T1000 (cell line): ENCODE data around the gene COCH.
A peak's percentile ranks its signal among the peaks of the same experiment; 100 is the strongest.

Source experiments
- DNase-seq: peaks from one replicate; lab custom pipeline; 2025; ENCODE audit warnings: mixed read lengths; lab: John Stamatoyannopoulos, UW

COCH gene

DNA sequence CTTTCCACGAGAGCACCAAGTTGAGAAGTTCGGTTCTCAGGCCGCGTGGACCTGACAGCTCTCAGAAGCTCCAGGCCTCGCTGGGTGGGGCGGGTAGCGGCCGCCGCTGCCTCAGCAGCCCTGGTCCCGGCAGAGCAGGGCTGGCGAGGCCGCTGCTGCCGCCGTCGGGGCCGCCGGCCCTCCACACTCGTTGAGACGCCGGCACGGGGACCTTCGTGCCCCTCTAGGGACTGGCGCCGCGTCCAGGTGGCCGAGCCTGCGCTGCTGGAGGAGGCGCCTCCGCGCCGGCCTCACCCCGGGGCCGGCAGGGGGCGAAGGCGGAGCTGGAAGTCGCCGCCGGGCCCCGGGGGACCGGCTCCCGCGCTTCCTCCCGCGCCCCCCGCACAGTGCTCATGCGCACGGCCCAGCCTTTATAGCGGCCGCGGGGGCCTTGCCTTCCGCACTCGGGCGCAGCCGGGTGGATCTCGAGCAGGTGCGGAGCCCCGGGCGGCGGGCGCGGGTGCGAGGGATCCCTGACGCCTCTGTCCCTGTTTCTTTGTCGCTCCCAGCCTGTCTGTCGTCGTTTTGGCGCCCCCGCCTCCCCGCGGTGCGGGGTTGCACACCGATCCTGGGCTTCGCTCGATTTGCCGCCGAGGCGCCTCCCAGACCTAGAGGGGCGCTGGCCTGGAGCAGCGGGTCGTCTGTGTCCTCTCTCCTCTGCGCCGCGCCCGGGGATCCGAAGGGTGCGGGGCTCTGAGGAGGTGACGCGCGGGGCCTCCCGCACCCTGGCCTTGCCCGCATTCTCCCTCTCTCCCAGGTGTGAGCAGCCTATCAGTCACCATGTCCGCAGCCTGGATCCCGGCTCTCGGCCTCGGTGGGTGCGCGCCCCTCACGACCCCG is at the start of gene COCH:
COCH (plus strand) TSS at position 440 of the 879 bp plus-strand sequence; CDS start at position 820, 380 bp downstream.
- DNase-seq = peak; percentile 45

DNA sequence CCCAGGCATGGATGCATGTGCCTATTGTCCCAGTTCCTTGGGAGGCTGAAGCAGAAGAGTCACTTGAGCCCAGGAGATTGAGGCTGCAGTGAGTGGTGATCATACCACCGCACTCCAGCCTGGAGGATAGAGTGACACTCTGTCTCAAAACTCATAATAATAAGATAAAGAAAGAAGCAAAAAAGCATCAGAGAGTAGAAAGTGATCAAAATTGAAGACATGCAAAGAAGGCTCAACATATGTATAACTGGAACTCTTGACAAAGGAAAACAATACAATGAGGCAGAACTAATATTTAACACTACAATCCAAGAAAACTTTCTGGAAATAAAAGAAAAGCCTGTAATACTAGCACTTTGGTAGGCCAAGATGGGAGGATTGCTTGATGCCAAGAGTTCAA is 48.3 kb upstream of the COCH start:
- DNase-seq = no peak

DNA sequence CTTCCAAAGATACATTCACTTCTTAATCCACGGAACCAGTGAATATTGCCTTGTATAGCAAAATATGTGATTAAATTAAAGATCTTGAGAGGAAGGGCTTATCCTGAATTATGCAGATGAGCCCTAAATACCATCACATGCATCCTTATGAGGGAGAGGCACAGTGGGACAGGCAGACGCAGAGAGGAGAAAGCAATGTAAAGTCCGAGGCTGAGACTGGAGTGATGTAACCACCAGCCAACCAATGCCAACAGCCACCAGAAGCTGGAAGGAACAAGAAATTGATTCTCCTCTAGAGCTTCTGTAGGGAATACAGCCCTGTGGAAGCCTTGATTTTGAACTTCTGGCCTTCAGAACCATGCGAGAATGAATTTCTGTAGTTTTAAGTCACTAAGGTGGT is 44.5 kb upstream of the COCH start:
- DNase-seq = no peak

DNA sequence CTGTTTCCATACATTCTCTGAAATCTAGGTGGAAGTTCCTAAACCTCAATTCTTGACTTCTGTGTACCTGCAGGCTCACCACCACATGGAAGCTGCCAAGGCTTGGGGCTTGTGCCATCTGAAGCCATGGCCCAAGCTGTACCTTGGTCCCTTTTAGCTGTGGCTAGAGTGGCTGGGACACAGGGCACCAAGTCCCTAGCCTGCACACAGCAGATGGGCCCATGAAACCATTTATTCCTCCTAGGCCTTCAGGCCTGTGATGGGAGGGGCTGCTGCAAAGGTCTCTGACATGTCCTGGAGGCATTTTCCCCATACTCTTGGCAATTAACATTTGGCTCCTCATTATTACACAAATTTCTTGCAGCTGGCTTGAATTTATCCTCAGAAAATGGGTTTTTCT is 40.0 kb upstream of the COCH start:
- DNase-seq = no peak

DNA sequence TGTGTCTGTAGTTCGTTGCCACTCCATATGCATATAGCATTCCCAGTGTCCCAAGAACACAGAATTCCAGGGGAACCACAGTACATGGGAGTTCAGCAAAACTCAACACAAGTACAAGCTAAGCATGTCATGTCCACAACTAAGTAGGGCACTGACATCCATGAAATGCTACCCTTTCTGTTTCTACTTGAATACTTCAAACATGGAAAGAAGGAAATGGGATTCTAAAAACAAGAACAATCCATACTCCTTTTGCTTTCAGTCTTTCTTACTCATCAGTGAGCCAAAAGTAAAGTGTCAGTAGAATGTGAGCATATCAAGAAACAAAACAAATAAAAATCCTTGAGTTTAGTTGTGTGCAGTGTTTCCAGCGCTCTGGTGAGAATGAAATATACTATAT is 36.0 kb upstream of the COCH start:
- no peak for DNase-seq

DNA sequence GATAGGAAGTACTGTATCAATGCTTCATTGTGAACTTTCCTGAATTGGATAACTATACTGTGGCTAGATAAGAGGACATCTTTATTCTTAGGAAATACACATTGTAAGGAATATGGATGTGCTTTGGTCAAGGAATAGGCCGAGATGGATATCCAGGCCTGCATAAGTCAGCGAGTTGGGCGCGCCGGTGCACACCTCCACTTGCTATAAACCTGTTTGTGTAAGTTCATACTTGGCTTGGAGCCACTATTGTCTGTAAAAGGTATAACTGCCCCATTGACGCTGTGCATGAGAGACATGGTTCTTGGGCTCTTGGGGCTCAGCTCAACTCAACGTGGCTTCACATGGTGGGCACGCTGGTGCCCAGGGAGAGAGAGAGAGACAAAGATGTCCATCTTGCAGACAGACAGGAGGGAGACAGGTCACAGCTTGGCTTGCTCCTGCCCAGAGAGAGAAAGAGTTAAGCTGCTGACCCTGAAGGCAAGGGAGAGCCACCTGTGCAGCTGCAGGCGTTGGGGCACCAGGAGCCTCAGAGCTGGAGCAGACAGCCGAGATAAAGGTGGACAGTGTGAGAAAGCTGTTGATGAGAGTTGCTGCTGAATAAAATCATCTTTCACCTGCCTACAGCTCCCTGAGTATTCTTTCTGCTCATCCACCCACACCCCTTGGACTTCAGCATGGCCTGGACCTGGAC is 34.1 kb upstream of the COCH start:
- no peak for DNase-seq

DNA sequence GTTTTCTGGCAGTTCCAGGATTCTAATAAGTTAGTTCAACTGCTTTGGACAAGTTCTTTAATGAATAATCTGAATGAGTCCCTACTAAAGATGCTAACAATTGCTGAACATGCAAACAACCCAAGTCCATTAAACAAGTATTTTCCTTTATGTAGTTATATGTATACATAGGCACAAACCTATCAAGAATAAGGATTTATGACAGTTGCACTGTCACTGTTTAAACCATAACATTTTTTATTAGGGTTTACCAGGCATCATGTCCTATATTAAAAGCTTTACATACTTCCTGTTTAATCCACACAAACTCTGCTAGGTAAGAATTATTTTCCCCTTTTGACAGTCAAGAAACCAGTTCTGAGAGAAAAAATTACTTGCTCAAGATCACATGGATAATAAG is 31.9 kb upstream of the COCH start:
- DNase-seq = no peak

DNA sequence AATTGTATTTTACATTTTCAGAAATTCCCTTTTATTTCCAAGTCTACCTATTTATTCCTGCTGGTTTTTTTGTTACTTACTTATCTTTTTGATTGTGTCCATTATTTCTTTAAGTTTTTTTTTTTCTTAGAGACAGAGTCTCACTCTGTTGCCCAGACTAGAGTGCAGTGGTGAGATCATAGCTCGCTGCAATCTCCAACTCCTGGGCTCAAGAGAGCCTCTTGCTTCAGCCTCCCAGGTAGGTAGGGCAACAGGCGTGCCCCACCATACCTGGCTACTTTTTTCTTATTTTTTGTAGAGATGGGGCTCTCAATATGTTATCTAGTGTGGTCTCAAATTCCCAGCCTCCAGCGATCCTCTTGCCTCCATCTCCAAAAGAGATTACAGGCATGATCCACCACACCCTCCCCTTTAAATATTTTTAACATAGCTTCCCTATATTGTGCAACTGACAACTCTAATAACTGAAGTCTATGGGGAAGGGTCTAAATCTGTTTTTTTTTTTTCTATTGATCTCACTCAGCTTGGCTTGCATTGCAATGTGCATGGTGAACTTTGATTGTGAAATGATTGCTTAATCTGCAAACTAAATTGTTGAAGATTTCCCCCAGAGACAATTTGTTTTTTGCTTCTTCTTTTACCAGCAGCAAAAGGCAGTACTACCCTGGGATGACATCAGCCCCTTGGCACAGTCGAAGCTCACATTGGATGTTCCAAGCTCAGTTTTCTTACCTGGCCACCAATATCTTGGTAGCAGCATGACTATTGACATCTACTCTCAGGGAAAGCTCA is 25.7 kb upstream of the COCH start:
- no peak for DNase-seq

DNA sequence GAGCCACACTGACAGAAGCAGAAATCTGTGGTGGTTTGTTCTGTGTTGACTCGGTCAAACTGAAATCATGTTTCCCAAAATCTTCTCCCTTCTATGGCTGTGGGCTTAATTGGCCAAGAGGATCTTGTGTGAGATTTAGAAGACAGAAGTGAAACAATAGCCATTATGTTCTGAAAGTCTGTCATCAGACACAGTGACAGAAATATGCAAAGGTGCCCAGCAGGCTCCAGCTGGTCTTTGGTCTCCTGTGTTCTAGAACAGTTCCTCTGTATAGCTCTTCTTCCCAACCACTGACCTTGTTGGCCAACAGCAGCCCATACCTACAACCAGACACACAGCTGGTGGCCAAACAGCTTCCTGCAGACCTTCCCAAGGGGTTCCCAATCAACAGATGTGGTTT is 25.0 kb upstream of the COCH start:
- no peak for DNase-seq

DNA sequence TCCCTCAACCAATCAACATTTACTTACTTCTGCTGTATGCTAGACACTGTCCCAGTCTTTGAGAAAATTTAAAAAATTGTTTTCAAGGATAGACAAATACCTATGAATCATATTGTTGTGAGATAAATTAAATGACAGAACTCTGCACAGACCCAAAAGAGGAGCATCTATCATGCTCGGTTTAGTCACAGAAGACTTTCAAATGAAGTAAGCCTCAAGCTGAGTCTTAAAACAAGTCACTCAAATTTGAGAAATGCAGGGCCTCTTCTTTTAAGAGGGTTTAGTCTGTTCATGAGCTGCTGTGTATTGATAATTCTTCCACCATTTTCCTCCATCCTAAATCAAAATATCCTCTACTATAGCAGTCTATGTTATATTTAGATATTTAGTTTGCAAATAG is 24.4 kb upstream of the COCH start:
- no peak for DNase-seq

DNA sequence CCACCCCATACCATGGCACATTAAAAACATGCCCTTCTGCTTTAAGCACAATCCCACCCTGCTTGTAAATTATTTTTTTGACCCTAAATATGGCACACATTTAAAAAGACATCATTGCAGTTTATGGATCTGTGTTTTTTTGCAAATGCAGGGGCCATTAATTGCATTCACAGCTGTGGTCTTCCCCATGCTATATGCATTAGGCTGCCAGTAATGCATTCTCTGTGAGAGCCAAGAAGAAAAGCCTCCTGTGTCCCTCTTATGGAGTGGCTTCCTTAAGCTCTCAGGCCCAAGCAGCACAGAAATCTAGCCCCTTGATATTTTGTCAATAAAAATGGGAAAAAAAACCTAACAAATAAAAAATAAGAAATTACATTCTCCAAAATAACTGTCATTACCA is 20.4 kb upstream of the COCH start:
- no peak for DNase-seq

DNA sequence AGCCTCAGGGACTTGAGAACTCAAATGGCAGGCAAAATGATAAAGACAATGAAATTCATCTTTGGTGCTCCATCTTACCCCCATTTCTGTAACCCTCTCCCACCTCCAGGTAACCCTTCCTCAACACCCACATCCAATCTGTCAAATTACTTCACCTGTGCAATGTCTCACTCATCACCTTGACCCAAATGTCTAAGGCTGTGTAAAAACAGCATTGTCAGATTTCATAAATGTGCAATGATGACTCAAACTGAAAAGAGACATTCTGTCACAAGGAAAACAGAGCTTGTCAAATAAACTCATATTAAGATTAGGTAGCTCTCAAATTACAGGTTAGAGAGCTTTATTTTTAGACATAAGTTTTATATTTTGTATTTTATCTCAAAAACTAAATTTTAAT is 19.9 kb upstream of the COCH start:
- no peak for DNase-seq

DNA sequence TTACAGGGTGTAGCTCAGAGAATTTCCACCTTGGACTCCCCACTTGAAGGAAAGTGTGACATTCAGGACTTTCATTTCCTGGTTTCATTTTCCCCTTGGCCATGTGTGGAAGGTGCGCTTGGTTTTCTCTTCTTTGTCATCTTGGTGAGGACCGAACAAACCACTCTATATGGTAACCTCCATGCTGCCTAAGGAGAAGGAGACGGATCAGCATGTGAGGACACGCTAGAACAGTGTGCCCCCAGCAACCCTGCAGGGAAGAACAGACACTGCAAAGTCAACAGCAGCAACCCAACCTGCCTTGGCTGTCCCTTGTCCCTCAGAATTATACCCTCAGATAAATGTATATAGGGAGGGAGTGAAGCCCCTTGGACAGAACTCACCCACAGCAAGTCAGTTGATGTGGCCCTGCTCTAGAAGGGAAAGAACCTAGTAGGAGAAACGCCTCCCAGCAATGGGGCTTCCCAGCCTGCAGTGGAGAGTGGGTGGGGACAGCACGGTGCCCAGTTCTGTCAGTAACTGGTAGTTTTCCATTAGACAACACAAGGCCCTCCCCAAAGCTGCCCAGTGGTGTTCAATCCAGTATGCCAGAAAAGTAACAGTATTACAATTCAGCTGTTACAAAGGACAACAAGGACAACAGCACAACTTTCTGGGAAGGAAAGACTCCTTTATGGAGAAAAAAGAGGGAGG is 18.9 kb upstream of the COCH start:
- no peak for DNase-seq

DNA sequence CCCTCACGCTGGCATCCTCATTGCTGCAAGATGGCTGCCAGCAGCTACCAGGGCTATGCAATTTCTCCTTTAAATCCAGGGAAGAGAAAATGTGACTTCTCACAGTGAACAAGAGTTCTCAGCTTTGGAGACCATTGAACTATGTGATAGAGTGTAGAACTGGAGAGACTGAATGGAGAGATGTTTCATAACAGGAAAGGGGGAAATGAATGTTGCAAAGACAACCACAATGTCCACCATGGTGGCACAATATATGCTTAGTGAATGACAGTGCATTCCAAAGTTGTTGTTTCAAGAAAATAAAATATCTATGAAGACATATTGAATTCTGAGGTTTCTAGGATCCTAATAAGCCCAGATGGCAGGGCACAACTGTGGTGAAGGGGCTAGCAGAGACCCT is 13.2 kb upstream of the COCH start:
- no peak for DNase-seq

DNA sequence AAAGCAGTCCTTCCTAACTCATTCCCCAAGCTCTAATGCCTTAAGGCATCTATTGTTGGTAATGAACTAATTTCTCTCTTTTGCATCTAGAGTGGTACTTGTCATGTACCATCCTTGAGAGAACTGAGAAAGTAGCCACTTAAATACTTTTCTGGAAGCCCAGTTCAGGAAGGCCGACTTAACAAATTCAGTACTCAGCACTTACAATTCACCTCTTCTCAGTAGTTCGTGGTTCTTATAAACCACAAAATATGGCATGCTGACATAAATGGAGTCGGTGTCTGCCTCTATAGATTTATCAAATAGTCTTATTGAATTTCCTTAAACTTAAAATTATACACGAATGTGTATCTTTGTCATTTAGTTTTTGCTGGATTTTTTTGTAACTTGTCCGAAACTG is 9.4 kb upstream of the COCH start:
- DNase-seq = no peak

DNA sequence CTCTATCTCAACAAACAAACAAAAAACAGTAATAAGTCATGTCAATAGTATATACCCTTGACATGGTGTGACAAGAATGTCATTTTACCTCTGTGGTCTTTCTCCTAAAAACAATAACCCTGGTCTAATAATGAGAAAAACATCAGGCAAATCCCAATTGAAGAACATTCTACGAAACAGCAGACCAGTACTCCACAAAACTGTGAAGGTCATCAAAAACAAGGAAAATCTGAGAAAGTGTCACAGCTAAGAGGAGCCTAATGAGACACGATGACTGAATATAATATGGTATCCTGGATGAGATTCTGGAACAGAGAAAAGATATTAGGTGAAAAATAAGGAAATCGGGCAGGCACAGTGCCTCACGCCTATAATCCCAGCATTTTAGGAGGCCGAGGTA is 5.6 kb upstream of the COCH start:
- DNase-seq = no peak

DNA sequence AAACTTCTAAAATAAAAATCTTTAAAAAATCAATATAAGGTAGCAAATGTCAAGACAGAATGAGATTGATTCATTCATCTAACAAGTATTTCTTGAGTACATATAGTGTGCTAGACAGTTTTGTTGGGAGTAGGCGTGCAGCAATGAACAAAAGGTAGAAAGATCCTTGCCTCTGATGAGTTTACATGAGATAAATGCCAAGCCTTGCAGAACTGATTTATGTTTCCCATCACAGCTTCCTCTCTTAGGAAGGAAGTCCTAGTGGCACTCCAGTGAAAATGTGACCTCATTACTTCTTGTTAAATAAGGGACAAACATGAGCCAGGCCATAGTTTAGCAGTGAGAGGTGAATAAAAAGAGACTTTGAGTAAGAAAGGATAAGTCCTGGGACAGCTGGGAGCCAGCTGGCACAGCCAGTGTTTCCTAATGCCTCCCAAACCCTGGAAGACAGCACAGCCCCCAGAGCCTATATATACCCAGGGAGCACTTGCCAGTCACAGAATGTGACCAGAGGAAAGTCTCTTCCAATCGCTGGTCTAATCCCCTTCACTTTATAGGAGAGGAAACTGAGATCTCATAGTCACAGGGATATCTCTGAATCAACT is 4.7 kb upstream of the COCH start:
- DNase-seq = no peak

DNA sequence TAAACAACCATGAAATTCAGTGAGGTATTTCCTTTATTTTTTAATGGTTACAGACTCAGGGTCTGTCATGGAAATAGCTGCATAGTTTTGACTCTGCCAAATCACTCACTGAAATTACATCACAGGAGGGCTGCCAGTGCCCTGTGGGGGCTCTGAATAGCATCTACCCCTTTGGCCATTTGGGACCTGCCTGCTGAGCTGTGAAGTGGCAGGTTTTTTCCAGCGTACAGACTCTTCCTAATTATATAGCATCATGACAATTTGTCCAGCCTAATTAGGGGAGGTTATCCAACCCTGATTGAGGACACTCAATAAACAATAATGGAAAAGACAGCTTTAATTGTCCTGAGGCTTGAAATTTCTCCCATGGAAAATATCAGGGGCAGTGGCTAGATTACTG is 1.8 kb upstream of the COCH start:
- no peak for DNase-seq

DNA sequence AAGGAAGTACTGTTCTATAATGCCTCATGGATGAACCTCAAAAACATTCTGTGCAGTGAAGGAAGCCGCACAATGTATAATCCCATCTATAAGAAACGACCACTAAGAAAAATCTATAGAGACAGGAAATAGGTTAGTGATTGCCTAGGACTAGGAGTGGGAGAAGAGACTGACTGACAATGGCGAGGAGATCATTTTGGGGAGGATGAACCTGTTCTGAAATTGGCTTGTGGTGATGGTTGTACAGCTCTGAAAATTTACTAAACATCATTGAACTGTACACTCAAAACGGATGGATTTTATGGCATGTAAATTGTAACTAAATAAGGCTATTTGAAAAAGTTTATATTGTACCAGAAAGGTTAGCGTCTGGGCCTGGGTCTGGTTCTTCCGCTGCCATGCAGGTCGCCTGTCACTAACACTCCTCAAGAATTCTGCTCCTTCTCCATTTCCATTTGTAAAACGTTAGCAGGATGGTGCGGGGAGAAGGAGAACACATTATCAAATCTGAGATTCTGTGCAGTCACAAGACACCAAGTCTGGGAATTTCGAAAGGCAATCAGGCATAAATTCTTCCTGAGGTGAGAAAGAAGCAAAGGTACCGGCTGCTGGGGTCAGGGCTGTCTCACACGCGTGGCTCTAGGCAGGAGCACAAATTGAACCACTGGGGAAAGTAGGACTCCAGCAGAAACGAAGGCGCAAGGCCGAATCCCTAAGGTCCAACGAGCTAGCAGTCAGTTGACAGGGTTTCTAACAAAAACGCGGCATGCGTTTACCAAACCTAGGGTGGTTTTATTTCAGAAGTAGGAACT is 845 bp upstream of the COCH start:
- no peak for DNase-seq

DNA sequence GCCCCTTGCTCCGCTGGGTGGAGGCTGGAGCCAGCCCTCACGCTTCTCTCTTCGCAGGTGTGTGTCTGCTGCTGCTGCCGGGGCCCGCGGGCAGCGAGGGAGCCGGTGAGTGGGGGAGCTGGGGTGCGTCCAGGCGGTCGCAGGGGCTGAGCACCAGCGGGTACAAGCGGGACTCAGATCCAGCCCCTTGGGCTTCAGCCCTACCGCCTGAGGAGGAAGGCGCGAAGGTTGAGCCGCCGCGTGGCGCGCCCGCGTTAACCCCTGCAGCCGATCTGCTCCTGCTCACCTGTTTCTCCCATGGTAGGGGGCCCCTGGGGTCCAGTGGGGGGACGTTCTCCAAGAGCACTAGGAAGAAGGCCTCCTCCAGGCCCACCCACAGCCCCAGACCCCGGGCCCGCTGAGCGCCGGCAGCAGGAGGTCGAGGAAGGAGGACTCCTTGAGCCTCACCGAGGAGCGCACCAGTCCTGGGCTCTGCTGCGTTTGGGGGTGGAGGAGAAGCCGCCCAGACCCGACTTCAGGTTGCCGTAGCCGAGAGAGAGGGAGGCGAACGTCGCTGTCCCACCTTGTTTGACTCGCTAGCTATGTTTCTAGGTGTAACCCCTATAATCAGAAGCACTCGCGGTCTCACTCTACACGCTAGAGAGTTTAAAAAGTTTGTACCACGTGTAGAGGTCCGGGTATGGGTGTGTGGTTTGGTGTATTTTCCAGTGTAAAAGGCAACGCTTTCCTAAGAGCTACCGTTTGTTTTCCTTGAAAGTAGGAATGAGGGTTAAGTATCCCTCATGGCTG is 834 bp downstream of the COCH start:
- no peak for DNase-seq
